Nephron progenitor cell (in vitro differentiated cells): ENCODE results near the gene PPP4R4.

Source experiments
- DNase-seq: peaks from one replicate; pipeline ENCODE4 v3.0.0; 2021
- H3K27ac Mint-ChIP-seq: 2 replicates; pipeline ENCODE4 v1.8.0; 2021; ENCODE audit warnings: mild to moderate bottlenecking, moderate library complexity, mixed read lengths
- H3K27me3 Mint-ChIP-seq: 2 replicates; pipeline ENCODE4 v1.8.0; 2021; ENCODE audit warnings: mild to moderate bottlenecking, low read depth, mixed read lengths; ENCODE audit not compliant: poor library complexity
- H3K36me3 Mint-ChIP-seq: 2 replicates; pipeline ENCODE4 v1.8.0; 2021; ENCODE audit warnings: low read depth, mixed read lengths
- H3K4me1 Mint-ChIP-seq: 2 replicates; pipeline ENCODE4 v1.8.0; 2021; ENCODE audit warnings: mixed read lengths
- H3K4me3 Mint-ChIP-seq: 2 replicates; pipeline ENCODE4 v1.8.0; 2021; ENCODE audit warnings: mild to moderate bottlenecking, moderate library complexity, mixed read lengths
- H3K9me3 Mint-ChIP-seq: 2 replicates; pipeline ENCODE4 v1.8.0; 2021; ENCODE audit warnings: mild to moderate bottlenecking, moderate library complexity, mixed read lengths
- TF ChIP-seq, protein P1 (sequence below): fragments of 200-600 bp; sonication (generic); IDR thresholded peaks from 2 replicates; pipeline ENCODE4 v1.5.0; 2021; ENCODE audit warnings: antibody characterized with exemption

Gene PPP4R4

DNA sequence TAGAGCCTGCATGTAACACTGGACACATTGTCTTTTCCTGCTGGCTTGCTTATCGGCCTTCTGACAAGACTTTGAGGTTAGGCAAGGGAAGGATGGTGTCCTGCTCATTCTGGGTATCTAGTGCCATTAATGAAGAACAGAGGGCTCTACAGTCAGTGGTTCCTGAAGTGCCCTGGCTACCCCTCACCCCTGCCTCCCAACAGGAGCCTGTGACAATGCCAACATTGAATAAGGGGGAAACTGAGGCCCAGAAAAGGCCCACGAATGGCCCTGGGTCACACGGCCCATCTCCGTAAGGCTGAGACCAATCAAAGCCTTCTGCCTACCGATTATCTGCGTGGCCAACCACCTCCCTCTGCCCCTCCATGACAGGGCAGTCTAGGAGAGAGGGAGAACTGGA lies 46.8 kb upstream of the PPP4R4 start:
- TF ChIP-seq, protein P1, sequence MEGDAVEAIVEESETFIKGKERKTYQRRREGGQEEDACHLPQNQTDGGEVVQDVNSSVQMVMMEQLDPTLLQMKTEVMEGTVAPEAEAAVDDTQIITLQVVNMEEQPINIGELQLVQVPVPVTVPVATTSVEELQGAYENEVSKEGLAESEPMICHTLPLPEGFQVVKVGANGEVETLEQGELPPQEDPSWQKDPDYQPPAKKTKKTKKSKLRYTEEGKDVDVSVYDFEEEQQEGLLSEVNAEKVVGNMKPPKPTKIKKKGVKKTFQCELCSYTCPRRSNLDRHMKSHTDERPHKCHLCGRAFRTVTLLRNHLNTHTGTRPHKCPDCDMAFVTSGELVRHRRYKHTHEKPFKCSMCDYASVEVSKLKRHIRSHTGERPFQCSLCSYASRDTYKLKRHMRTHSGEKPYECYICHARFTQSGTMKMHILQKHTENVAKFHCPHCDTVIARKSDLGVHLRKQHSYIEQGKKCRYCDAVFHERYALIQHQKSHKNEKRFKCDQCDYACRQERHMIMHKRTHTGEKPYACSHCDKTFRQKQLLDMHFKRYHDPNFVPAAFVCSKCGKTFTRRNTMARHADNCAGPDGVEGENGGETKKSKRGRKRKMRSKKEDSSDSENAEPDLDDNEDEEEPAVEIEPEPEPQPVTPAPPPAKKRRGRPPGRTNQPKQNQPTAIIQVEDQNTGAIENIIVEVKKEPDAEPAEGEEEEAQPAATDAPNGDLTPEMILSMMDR, result no peak
- peaks cover 21% of the 10 kb centered on the region for H3K4me1 Mint-ChIP-seq
- no peak for DNase-seq
- H3K4me3 Mint-ChIP-seq, result peak overlapping the region; percentile 84
- H3K27ac Mint-ChIP-seq, result no peak overlapping the region
- peaks cover 9% of the 10 kb centered on the region for H3K9me3 Mint-ChIP-seq
- no peaks in the 10 kb centered on the region for H3K36me3 Mint-ChIP-seq
- peaks cover 20% of the 10 kb centered on the region for H3K27me3 Mint-ChIP-seq

DNA sequence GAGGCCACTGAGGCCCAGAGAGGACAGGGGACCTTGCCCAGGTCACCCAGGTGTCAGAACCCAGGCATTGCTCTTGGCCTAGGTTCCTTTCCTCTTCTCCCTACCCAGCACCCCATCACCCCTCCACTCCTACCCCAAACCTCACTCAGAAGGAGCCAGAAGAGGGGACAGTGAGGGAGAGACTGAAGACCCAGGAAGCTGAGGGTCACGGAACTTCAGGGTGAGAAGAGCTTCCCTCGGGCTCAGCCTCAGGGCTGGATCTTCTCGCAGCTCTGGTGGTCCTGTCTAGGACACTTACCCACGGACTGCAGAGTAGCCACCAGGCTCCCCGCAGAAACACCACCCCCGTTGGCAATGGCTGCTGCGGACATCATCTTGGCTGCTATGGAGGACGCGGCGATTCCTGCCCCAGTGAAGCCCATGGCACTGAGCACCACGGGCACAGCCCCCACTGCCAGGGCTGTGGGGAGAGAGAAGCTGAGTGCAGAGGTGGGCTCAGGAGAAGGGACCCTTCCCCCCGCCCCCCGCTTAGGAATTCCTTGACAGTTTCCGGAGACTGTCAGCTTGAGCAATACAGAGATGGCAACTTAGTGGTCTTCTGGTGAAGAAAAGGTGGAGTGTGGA lies 45.8 kb upstream of the PPP4R4 start:
- DNase-seq, result no peak
- H3K36me3 Mint-ChIP-seq, result no peaks in the 10 kb centered on the region
- H3K27me3 Mint-ChIP-seq, result peaks cover 21% of the 10 kb centered on the region
- TF ChIP-seq, protein P1, result no peak
- peaks cover 21% of the 10 kb centered on the region for H3K4me1 Mint-ChIP-seq
- peaks cover under 1% of the 10 kb centered on the region for H3K9me3 Mint-ChIP-seq
- peak overlapping the region; percentile 84 for H3K4me3 Mint-ChIP-seq
- peak overlapping the region; percentile 31 for H3K27ac Mint-ChIP-seq

DNA sequence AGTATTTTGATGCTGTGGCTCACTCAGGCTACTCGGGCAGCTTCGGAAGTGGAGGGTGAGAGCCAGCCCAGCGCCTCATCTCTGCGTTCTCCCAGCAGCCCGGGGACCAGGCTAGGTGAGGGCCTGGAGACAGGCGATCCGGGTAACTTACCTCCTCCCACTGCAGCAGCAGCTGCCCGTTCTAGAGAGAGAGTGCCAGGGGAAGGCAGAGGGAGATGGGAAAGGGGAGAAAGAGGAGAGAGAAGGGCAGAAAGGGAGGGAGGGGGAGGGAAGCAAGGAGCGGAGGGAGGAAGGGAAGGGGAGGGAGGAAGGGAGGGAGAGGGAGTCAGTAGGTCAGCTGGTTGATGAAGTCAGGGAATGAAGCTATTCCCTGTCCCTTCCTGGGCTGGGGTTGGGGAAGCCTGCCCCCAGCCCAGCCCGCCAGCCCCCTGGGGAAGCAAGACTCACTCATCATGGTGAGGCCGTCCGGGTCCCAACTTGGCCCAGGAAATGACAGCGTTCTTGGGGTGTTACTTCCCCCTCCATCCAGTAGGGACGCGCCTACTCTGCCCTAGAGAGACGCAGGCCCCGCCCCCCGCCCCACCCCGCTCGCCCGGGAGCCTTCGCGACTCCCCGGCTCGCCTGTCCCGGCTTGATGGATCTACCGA lies 44.9 kb upstream of the PPP4R4 start, which contains the start of gene IFI27L2:
Gene IFI27L2 (minus strand): TSS at position 494 of the 647 bp plus-strand sequence. CDS start 40 bp downstream, at position 454.
- Mint-ChIP-seq H3K4me3 (peak within 1 kb of the TSS; percentile 84), H3K27ac (peak within 1 kb of the TSS; percentile 31), H3K27me3 (peaks cover 21% of the 10 kb centered on the region), H3K36me3 (no peaks in the 10 kb centered on the region), H3K9me3 (no peaks in the 10 kb centered on the region), H3K4me1 (peaks cover 21% of the 10 kb centered on the region)
- TF ChIP-seq, protein P1, result peak; percentile 26
- DNase-seq, result peak; percentile 80

DNA sequence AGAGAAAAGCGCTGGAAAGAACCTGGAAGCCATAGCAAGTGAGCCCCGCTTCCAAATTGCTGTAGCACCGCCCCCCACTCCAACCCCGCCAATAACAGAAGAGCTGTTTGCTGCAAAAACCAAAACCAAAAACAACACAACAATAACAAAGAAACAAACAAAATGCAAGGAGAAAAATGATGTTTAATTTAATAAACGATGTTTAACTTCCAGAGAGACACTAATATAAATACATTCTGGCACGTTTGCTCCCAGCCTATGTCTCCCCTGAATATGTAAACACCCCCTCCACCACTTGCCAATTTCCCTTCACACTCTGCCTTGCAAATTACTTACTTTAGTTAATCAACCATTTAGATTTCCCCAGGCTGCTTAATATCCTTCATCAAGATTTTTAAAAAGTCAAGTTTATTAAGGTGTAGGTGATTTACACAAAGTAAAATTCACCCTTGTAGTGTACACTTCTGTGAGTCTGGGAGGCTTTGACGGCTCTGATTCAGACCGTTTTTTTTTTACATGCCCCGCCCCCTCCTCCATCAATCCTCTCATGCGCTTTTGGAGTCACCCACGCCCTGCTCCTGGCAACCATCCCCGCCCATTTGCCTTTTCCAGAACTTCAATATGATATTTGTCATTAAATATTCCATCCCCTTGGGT lies 44.2 kb upstream of the PPP4R4 start:
- Mint-ChIP-seq H3K4me3 (peak overlapping the region; percentile 84), H3K27ac (no peak overlapping the region), H3K27me3 (peaks cover 21% of the 10 kb centered on the region), H3K9me3 (peaks cover under 1% of the 10 kb centered on the region), H3K4me1 (peaks cover 21% of the 10 kb centered on the region), H3K36me3 (peaks cover under 1% of the 10 kb centered on the region)
- DNase-seq, result peak; percentile 45
- TF ChIP-seq, protein P1, result no peak

DNA sequence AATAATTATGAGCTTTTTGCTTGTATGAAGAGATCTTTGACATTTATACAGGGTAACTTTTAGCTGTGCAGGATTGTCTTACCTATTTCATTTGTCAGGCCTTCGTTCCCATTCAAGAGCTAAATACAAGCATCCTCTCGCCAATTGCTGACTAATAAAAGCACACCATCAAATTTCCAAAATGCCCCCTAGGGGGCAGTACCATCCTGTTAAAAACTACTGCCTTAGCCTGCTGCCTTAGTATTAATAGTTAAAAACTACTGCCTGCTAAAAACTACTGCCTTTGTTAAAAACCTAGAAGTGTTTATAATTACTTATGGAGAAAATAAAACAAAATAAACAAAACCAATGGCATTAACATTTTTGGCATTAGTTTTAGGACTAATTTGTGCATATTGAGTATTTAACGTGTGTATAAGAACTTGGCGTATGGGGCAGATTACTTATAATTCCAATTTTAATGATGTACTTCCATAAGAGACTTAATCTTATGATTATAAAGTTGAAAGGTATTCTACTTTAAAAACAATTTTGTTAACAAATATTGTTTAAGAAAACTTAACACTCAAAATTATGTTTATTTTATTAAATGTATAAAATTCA lies 41.7 kb upstream of the PPP4R4 start:
- Mint-ChIP-seq H3K4me1 (peaks cover 21% of the 10 kb centered on the region), H3K27me3 (peaks cover 25% of the 10 kb centered on the region), H3K36me3 (peaks cover 8% of the 10 kb centered on the region), H3K27ac (no peak overlapping the region), H3K4me3 (no peak overlapping the region), H3K9me3 (peaks cover 18% of the 10 kb centered on the region)
- TF ChIP-seq, protein P1, result peak; percentile 86
- peak; percentile 64 for DNase-seq
